Nephron (organoid): ENCODE measurements around the gene HM13.
"Not testable (repeated sequence)": the region's sequence is repeated elsewhere in the genome, so short reads cannot be mapped to it uniquely, and the experiment has no call there.

Experiments
- H3K27ac Mint-ChIP-seq, 3 experiments: 2 replicates each; pipeline ENCODE4 v1.8.0; 2020; ENCODE audit warnings: mixed read lengths in 3 of 3, mild to moderate bottlenecking in 2 of 3, moderate library complexity in 1 of 3
- H3K27me3 Mint-ChIP-seq: 2 replicates; pipeline ENCODE4 v1.8.0; 2021; ENCODE audit warnings: low read depth, mild to moderate bottlenecking, moderate library complexity, mixed read lengths
- H3K36me3 Mint-ChIP-seq: 2 replicates; pipeline ENCODE4 v1.8.0; 2020; ENCODE audit warnings: low read depth, mixed read lengths
- H3K4me1 Mint-ChIP-seq: 2 replicates; pipeline ENCODE4 v1.8.0; 2020; ENCODE audit warnings: mixed read lengths
- H3K4me3 Mint-ChIP-seq, 3 experiments: 2 replicates each; pipeline ENCODE4 v1.8.0; 2020; ENCODE audit warnings: mild to moderate bottlenecking in 3 of 3, mixed read lengths in 3 of 3, moderate library complexity in 2 of 3
- H3K9me3 Mint-ChIP-seq: 2 replicates; pipeline ENCODE4 v1.8.0; 2020; ENCODE audit warnings: mixed read lengths
- TF ChIP-seq, protein P1 (sequence below), 3 experiments: fragments of 200-600 bp; sonication (generic); IDR thresholded peaks; one replicate each; pipeline ENCODE4 v1.5.0; 2021; ENCODE audit warnings: antibody characterized with exemption in 3 of 3; ENCODE audit not compliant: unreplicated experiment in 3 of 3

The HM13 gene

DNA sequence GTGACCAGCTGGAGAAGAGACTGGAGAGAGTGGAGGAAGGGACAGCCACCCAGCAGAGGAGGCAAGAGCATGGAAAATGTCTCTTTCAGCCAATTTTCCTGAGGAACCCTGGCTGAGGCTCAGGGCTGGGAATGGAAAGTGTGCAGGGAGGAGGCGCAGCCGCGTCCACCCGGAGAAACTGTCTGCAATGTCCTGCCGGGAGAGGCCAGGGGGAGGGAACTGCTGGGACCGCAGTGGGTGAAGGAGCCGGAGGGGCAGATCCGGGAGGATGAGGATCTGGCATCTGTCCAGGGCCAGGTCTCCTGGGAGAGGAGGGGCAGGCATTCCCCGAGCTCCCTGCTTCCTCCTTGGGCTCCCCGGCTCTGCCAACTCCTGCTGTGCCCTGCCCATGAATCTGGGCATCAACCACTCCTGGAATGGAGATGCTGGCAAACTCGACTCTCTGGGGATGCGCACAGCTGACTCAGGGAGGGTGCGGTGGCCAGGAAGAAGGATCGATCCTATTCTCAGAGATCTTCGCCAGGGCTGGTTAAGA, 17.4 kb upstream of the HM13 start:
- Mint-ChIP-seq H3K9me3 (no peaks in the 10 kb centered on the region), H3K4me3 (no peak overlapping the region), H3K27ac (peak overlapping the region in 1 of 3 experiments; percentile 64), H3K4me1 (peaks cover 8% of the 10 kb centered on the region), H3K27me3 (peaks cover 16% of the 10 kb centered on the region), H3K36me3 (no peaks in the 10 kb centered on the region)
- TF ChIP-seq, protein P1, sequence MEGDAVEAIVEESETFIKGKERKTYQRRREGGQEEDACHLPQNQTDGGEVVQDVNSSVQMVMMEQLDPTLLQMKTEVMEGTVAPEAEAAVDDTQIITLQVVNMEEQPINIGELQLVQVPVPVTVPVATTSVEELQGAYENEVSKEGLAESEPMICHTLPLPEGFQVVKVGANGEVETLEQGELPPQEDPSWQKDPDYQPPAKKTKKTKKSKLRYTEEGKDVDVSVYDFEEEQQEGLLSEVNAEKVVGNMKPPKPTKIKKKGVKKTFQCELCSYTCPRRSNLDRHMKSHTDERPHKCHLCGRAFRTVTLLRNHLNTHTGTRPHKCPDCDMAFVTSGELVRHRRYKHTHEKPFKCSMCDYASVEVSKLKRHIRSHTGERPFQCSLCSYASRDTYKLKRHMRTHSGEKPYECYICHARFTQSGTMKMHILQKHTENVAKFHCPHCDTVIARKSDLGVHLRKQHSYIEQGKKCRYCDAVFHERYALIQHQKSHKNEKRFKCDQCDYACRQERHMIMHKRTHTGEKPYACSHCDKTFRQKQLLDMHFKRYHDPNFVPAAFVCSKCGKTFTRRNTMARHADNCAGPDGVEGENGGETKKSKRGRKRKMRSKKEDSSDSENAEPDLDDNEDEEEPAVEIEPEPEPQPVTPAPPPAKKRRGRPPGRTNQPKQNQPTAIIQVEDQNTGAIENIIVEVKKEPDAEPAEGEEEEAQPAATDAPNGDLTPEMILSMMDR (IDR thresholded peaks at IDR 0.05; ENCODE audit: unreplicated experiment in 3 of 3) = no peak

- TF ChIP-seq, protein P1 (IDR thresholded peaks at IDR 0.05; ENCODE audit: unreplicated experiment in 3 of 3) = no peak
- Mint-ChIP-seq H3K27me3 (peaks cover 26% of the 10 kb centered on the region), H3K4me1 (peaks cover 8% of the 10 kb centered on the region), H3K9me3 (no peaks in the 10 kb centered on the region), H3K27ac (no peak overlapping the region), H3K4me3 (no peak overlapping the region), H3K36me3 (no peaks in the 10 kb centered on the region)
These were observed 16.3 kb upstream of the HM13 start for GRCh38 chr20:31497838-31498540.

DNA sequence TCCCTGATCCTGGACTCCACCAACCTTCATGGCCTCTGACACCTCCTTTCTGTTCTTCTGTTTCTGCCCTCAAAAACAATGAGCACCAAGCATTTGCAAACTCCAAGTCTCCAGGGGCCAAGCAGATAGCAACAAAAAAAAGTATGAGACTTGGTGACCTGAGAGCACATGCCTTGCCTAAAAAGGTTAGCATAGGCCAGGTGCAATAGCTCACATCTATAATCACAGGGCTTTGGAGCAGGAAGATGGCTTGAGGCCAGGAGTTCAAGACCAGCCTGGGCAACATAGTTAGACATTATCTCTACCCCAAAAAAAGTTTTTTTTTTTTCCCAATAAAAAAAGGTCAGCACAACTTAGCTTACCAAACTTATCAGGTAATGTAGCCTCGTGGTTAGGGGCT, 13.7 kb upstream of the HM13 start:
- H3K27me3 Mint-ChIP-seq = peaks cover 36% of the 10 kb centered on the region
- no peaks in the 10 kb centered on the region for H3K36me3 Mint-ChIP-seq
- TF ChIP-seq, protein P1 (IDR thresholded peaks at IDR 0.05; ENCODE audit: unreplicated experiment in 3 of 3) = no peak
- H3K9me3 Mint-ChIP-seq = no peaks in the 10 kb centered on the region
- H3K27ac Mint-ChIP-seq = no peak overlapping the region
- H3K4me3 Mint-ChIP-seq = no peak overlapping the region
- peaks cover 8% of the 10 kb centered on the region for H3K4me1 Mint-ChIP-seq

DNA sequence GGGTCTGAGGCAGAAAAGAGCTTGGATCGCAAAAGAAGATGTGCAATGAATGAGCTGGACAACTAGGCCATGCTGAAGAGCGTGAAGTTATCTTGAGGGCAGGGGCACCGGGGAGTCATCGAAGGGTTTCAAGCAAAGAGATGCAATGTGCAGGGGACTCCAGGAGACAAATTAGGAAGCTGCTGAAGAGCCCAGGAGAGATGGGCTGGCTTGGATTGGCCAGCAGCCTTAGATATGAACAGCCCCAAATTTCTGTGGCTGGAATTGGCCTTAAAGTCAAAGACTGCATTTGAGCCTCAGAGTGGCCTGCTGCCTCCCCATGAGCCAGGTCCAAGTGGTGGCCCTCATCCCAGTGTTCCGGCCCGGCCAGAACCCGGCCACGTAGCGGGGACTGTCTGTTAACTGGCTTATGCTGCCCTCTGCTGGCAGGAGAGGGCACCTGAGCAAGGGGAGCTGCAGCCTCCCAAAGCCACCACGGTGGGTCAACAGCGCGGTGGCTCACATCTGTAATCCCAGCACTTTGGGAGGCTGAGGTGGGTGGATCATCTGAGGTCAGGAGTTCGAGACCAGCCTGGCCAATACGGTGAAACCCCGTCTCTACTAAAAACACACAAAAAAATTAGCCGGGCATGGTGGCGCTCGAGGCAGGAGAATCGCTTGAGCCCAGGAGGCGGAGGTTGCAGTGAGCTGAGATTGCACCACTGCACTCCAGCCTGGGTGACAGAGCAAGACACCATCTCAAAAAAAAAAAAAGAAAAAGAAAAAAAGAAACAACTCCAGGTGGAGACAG, 11.2 kb upstream of the HM13 start:
- not testable (repeated sequence) for H3K4me1 Mint-ChIP-seq

DNA sequence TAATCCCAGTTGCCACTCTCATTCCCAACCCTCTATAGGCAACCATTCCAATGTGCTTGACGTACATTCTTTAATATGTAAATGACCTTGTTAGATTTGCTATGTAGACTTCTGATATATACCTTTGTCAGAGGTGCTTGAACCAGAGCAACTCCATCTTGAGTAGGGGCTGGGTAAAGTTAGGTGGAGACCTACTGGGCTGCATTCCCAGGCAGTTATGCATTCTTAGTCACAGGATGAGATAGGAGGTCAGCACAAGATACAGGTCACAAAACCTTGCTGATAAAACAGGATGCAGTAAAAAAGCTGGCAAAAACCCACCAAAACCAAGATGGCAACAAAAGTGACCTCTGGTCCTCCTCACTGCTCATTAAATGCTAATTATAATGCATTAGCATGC, 8.3 kb upstream of the HM13 start:
- no peaks in the 10 kb centered on the region for H3K4me1 Mint-ChIP-seq
- no peak overlapping the region for H3K27ac Mint-ChIP-seq
- no peak overlapping the region for H3K4me3 Mint-ChIP-seq
- H3K27me3 Mint-ChIP-seq = peaks cover 40% of the 10 kb centered on the region
- TF ChIP-seq, protein P1 (IDR thresholded peaks at IDR 0.05; ENCODE audit: unreplicated experiment in 3 of 3) = no peak
- no peaks in the 10 kb centered on the region for H3K36me3 Mint-ChIP-seq
- H3K9me3 Mint-ChIP-seq = peaks cover 2% of the 10 kb centered on the region

More for the DNA sequence above, 11.2 kb upstream of the HM13 start:
- H3K27ac Mint-ChIP-seq, H3K9me3 Mint-ChIP-seq, H3K4me3 Mint-ChIP-seq, H3K36me3 Mint-ChIP-seq: not testable (repeated sequence)
- TF ChIP-seq, protein P1 (IDR thresholded peaks at IDR 0.05; ENCODE audit: unreplicated experiment in 3 of 3) = peak; percentile 80 to 90 (median 89)
- peaks cover 32% of the 10 kb centered on the region for H3K27me3 Mint-ChIP-seq
